HG03342 (cell line): ENCODE data around the gene LDLRAD2.

ENCODE experiments used
- ATAC-seq: cut with Tn5 transposase; IDR thresholded peaks from one replicate; pipeline ENCODE4 v1.9.1; 2021; ENCODE audit warnings: mild to moderate bottlenecking, moderate library complexity; ENCODE audit not compliant: unreplicated experiment

LDLRAD2 gene

GRCh38 chr1:21857840-21858670 lies 46.0 kb downstream of the LDLRAD2 start:
- ATAC-seq, result no peak

DNA sequence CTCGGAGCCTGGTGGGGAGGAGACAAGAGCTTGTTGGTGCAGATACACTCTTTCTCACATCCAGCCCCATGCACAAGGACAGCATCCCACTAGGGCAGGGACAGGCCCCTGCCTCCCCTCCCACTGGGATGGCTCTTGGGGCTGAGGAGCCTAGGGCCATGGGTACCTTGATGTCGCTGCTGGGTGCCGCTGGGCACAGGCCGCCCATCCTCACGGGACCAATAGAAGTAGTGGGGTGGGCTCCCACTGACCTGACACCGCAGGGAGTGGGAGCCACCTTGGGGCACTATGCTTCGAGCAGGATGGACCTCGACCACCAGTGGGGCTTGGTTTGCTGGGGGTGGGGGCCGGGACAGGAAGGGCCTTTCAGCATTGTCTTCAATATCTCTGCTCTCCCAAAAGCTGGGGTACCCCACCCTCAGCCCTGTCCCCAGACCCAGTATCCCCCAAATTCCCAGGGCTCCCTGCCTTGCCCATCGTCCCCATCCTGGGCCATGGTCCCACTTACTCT lies 47.7 kb downstream of the LDLRAD2 start:
- ATAC-seq, result no peak

DNA sequence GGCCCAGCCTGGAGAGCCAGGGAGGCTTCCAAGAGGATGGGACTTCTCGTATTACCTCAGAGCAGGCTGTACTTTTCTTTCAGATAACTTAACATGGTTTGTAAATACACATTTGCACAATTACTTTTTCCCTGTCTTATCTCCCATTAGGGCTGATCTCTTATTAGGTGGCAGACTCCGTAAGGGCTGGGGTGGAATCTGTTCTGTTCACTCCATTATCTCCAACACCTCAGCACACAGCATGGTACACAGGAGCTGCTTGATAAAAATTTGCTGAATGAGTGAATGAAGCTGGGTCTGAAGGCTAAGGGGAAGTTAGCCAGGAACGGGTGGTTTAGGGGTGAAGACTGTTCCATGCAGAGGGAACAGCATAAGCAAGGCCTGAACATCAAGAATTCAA lies 48.9 kb downstream of the LDLRAD2 start:
- no peak for ATAC-seq

GRCh38 chr1:21861602-21862429 lies 49.8 kb downstream of the LDLRAD2 start:
- ATAC-seq, result no peak

GRCh38 chr1:21863981-21864380 lies 51.9 kb downstream of the LDLRAD2 start:
- no peak for ATAC-seq

- no peak for ATAC-seq
These were observed 52.7 kb downstream of the LDLRAD2 start for GRCh38 chr1:21864730-21865129.

- ATAC-seq, result no peak
These were observed 53.5 kb downstream of the LDLRAD2 start for GRCh38 chr1:21865609-21865942.

DNA sequence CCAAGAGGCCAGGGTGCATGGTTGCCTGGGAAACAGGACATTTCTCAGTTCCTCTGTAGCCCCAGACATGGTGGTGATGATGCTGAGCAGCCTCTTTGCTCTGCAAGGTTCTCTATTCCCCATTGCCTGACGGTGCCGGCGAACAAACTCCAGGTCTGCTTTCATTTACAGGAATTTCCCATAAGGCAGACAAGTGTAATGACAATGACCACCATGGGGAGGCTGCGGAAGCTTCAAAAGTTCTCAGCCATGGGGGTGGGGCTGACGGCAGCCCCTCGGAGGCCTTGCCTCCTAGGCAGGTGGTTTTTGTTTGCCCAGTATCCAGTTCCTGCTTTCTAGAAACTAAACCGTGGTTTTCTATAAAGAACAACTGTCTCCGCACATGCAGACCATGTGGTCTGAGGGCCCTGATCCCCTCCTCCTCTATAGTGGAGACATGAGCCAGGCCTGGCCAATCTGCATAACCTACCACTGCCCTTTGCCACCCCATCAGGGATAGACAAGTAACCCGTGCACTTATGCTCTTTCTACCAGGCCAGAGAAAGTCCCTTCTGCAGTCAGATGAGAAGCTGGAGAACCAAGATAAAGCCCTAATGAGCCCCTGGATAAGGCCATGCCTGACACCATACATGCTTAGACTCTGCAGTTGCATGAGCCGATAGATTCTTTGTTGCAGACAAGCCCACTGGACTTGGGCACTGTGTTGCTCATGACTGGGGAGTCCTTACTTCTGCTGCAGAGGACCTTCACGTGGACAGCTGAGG lies 54.1 kb downstream of the LDLRAD2 start:
- peak; percentile 77 for ATAC-seq

DNA sequence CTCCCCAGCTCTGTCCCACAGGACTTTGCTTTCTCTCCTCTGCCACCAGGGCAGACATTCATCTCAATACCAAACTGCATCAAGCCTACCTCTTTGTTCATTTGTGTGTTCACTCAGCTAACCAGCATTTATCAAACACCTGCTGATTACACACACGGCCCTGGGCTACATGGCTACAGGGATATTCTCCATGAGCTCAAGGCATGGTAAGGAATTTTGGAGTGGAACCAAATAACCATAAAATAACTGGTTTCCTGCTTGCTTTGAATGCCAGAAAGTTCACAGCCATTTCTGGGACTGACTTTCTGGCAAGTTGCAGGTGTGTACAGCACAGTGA lies 54.6 kb downstream of the LDLRAD2 start:
- ATAC-seq, result no peak

- ATAC-seq, result no peak
These were observed 55.5 kb downstream of the LDLRAD2 start for GRCh38 chr1:21867451-21867996.

- ATAC-seq, result no peak
These were observed 56.4 kb downstream of the LDLRAD2 start for GRCh38 chr1:21868482-21868881.

GRCh38 chr1:21868941-21869454 lies 56.9 kb downstream of the LDLRAD2 start:
- no peak for ATAC-seq

GRCh38 chr1:21869620-21870121 lies 57.6 kb downstream of the LDLRAD2 start:
- no peak for ATAC-seq

DNA sequence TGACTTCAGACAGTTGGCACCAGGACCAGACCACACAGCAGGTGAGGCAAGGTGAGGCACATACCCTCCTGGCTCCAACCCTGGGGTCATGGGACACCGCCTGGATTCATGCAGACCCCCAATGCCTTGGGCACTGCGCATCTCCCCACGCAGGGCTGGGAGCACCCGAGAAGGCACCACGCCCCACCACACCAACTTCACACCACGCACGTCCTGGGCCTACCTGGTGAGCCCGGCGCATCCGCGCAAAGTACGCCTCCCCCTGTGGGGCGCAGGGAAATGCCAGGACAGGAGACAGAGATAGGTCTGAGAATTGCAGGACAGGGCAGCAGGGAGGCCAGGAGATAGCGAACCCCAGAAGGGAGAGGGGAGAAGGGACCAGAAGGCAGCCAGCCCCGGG lies 58.5 kb downstream of the LDLRAD2 start:
- ATAC-seq, result no peak

DNA sequence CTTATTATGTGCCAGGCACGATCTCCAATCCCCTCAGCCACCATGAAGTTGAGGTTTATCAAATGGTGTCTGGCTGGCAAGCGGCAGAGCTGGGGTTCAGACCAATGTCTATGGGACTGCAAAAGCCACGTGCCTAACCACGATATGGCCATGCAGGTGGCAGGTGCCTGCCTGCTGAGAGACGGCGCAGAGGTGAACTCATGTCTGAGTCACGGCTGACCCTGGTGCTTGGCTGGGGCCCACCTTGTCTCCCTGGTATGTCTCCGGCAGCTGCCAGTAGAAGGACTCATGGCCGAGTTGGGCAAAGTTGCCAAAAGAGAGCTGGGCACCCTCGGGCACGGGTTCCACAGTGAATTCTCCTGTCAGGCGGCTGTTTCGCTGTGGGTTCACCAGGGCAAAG lies 59.9 kb downstream of the LDLRAD2 start:
- no peak for ATAC-seq

DNA sequence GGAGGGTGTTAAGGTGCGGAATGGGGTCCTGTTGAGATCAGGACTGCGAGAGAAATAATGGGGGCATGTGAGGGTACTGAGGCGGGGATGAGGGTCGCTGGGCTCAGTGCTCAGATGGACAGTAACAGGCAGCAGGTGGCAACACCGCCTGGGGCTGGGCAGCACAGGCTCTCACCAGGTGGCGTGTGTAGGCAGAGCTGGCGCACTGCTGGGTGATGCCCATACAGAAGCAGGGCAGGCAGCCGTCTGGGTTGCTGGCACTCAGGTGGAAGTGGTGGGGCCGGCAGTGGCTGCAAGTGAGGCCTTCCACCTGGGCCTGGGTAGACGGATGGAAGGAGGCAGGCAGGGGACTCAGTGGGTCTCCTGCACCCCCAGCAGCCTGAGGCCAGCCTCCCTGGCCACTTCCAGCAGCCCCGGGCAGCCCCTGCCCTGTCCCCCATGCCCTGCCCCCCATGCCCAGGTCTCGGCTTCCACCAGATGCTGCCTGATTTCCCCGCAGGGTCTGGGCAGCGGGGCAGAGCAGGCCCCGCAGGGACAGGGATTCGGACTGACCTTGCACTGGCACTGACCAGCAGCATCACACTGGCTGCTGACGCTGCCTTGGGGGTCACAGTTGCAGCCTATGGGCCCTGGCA lies 60.5 kb downstream of the LDLRAD2 start:
- ATAC-seq, result no peak

DNA sequence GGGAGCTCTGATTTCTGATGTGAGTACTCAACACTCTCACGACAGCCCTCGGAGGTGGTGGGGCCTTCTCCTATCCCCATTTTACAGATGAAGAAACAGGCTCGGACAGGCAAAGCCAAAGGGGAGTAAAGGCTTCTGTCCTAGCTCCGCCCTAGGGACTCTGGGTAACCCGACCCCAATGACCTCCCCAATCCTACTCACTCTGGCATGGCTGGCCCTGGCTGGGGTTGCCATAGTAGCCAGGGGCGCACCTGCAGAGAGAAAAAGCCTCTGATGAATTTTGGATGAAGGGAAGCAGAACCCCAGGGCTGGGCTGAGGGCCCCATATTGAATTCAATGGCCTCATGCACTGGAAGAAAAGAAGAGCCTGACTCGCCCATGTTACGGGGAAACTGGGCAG lies 61.1 kb downstream of the LDLRAD2 start:
- ATAC-seq, result no peak

DNA sequence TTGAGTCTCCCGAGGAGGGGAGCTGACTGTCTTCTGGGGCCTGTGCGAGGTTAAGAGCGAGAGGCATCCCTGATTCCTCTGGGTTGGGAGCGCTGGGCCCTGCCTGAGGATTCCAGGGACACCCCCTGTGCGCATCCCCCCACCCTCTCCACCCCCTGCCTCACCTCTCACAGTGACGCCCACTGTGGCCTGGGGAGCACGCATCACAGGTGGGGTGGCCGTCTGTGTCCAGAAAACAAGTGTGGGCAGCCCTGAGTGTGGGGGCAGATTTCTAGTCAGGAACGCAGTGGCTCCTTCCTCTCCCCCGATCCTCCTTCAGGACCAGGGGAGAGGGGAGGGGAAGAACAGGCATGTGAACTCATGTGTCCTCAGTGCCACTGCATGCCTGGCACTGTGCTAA lies 61.7 kb downstream of the LDLRAD2 start:
- no peak for ATAC-seq

DNA sequence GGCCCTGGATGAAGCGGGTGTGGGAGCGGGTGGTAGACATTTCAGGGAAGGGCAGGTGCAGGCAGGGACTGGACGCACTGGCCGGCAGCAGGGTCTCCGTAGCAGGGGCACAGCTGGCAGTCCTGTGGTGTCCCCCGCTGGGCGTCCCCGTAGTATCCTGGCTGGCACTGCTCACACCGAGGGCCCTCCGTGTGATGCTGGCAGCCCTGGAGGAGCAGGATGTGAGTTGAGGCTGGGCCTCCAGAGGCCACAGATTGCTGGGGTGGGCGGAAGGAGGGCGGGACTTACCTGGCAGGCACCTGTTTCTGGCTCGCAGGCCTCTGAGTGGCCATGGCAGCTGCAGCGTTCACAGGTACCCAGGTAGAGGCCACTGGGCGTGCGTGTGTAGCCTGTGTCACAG lies 62.3 kb downstream of the LDLRAD2 start:
- ATAC-seq, result no peak
